ENCODE data around the gene CLDN16.

The CLDN16 gene

GRCh38 chr3:190387578-190388213 is at the start of gene CLDN16:
CLDN16 (plus strand) TSS chr3:190388163; CDS start chr3:190388330, 167 bp downstream.
- no peak for DNase-seq (ENCODE audit: low read depth)

GRCh38 chr3:190338717-190339116 is 49.2 kb upstream of the CLDN16 start:
- DNase-seq (ENCODE audit: low read depth): peak; percentile 57

GRCh38 chr3:190339130-190339529 is 48.8 kb upstream of the CLDN16 start:
- DNase-seq (ENCODE audit: low read depth): no peak

GRCh38 chr3:190340071-190340470 is 47.9 kb upstream of the CLDN16 start:
- DNase-seq (ENCODE audit: low read depth): no peak

- peak; percentile 78 for DNase-seq (ENCODE audit: low read depth)
These were observed 42.7 kb upstream of the CLDN16 start for GRCh38 chr3:190345027-190345821.

GRCh38 chr3:190345878-190346277 is 42.1 kb upstream of the CLDN16 start:
- DNase-seq (ENCODE audit: low read depth): no peak

- no peak for DNase-seq (ENCODE audit: low read depth)
These were observed 41.4 kb upstream of the CLDN16 start for GRCh38 chr3:190346541-190346940.

GRCh38 chr3:190352861-190353457 is 35.0 kb upstream of the CLDN16 start:
- DNase-seq (ENCODE audit: low read depth): no peak

GRCh38 chr3:190356246-190356645 is 31.7 kb upstream of the CLDN16 start:
- DNase-seq (ENCODE audit: low read depth): no peak

GRCh38 chr3:190357468-190357867 is 30.5 kb upstream of the CLDN16 start:
- no peak for DNase-seq (ENCODE audit: low read depth)

- DNase-seq (ENCODE audit: low read depth): no peak
These were observed 28.1 kb upstream of the CLDN16 start for GRCh38 chr3:190359813-190360212.

- no peak for DNase-seq (ENCODE audit: low read depth)
These were observed 27.7 kb upstream of the CLDN16 start for GRCh38 chr3:190360228-190360627.

- no peak for DNase-seq (ENCODE audit: low read depth)
These were observed 26.2 kb upstream of the CLDN16 start for GRCh38 chr3:190361791-190362190.

GRCh38 chr3:190362258-190362657 is 25.7 kb upstream of the CLDN16 start:
- no peak for DNase-seq (ENCODE audit: low read depth)

- DNase-seq (ENCODE audit: low read depth): no peak
These were observed 21.8 kb upstream of the CLDN16 start for GRCh38 chr3:190366133-190366532.

GRCh38 chr3:190368881-190369280 is 19.1 kb upstream of the CLDN16 start:
- DNase-seq (ENCODE audit: low read depth): no peak

- no peak for DNase-seq (ENCODE audit: low read depth)
These were observed 18.2 kb upstream of the CLDN16 start for GRCh38 chr3:190369668-190370295.

- no peak for DNase-seq (ENCODE audit: low read depth)
These were observed 17.6 kb upstream of the CLDN16 start for GRCh38 chr3:190370369-190370768.

GRCh38 chr3:190371152-190371551 is 16.8 kb upstream of the CLDN16 start:
- no peak for DNase-seq (ENCODE audit: low read depth)

GRCh38 chr3:190375246-190375645 is 12.7 kb upstream of the CLDN16 start:
- no peak for DNase-seq (ENCODE audit: low read depth)

- DNase-seq (ENCODE audit: low read depth): no peak
These were observed 12.3 kb upstream of the CLDN16 start for GRCh38 chr3:190375671-190376070.

- no peak for DNase-seq (ENCODE audit: low read depth)
These were observed 9.6 kb upstream of the CLDN16 start for GRCh38 chr3:190378240-190378891.
